GM23248 (cell line): ENCODE results near the gene ZPBP2.

ENCODE experiments used
- EZH2 ChIP-seq: fragments of 200-600 bp; sonication (generic); IDR thresholded peaks from 2 replicates; pipeline ENCODE4 v1.6.1; 2018; ENCODE audit warnings: antibody characterized with exemption, mild to moderate bottlenecking; ENCODE audit not compliant: insufficient read depth, poor library complexity, severe bottlenecking
- EZH2phosphoT487 ChIP-seq: fragments of 200-600 bp; sonication (generic); IDR thresholded peaks from 2 replicates; pipeline ENCODE4 v1.6.1; 2018; ENCODE audit warnings: antibody characterized with exemption, moderate library complexity, mild to moderate bottlenecking, low read depth; ENCODE audit not compliant: insufficient read depth

DNA sequence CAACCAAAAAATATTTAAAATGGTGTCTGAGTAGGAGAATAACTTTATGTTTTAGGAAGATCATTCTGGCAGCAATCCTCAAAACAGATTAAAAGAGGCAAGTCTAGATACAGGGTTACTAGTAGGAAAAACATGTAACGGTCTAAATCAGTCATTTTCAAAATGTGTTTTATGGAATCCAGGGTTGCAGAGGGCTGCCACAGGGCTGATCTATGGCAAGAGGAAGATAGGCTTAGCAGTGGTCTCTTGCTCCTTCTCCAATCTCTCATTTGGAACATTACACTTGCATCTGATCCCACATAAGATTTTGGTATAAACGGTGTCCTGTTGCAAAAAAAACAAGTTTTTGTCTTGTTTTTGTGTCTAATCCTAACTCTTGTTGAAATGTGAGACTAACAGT, 13.1 kb upstream of the ZPBP2 start:
- TF ChIP-seq EZH2 (no peak), EZH2phosphoT487 (no peak)
